GM18511 (cell line): Measurements from ENCODE around the gene RBL2.
"Not testable (repeated sequence)": the region's sequence is repeated elsewhere in the genome, so short reads cannot be mapped to it uniquely, and the experiment has no call there.

Experiments
- ATAC-seq: cut with Tn5 transposase; IDR thresholded peaks from one replicate; pipeline ENCODE4 v1.9.1; 2021; ENCODE audit warnings: mild to moderate bottlenecking, moderate library complexity; ENCODE audit not compliant: unreplicated experiment

Gene RBL2

GRCh38 chr16:53529513-53529912 lies 95.2 kb downstream of the RBL2 start:
- no peak for ATAC-seq

- no peak for ATAC-seq
Observed at GRCh38 chr16:53530046-53530445, 95.8 kb downstream of the RBL2 start.

GRCh38 chr16:53530741-53531140 lies 96.5 kb downstream of the RBL2 start:
- no peak for ATAC-seq

- no peak for ATAC-seq
Observed at GRCh38 chr16:53534206-53534605, 99.9 kb downstream of the RBL2 start.

- no peak for ATAC-seq
Observed at GRCh38 chr16:53537626-53538025, 103.4 kb downstream of the RBL2 start.

- ATAC-seq = not testable (repeated sequence)
Observed at GRCh38 chr16:53539346-53539745, 105.1 kb downstream of the RBL2 start.

- not testable (repeated sequence) for ATAC-seq
Observed at GRCh38 chr16:53539759-53540718, 105.8 kb downstream of the RBL2 start.
